Lower lobe of right lung (tissue), 2 donors: ENCODE data around the gene TBX4. TPM values are rescaled to one million over a fixed set of nuclear protein-coding genes. Genes with fewer than 3 reads are reported as not detected.
A peak's percentile ranks its signal among the peaks of the same experiment; 100 is the strongest.

Experiments
- ATAC-seq, 2 donors: fragments of 200-7000 bp; cut with Tn5 transposase; one replicate each; pipeline ENCODE4 v1.9.1; 2020 to 2022; ENCODE audit warnings: mild to moderate bottlenecking in 2 of 2, moderate library complexity in 2 of 2
- DNase-seq: peaks from one replicate; pipeline ENCODE4 v3.0.0-alpha.2; 2020
- H3K27ac ChIP-seq: fragments of 200-600 bp; one replicate; pipeline ENCODE4 v1.8.0; 2022
- H3K27me3 ChIP-seq: fragments of 200-600 bp; one replicate; pipeline ENCODE4 v1.8.0; 2022; ENCODE audit warnings: low read depth
- H3K36me3 ChIP-seq: fragments of 200-600 bp; one replicate; pipeline ENCODE4 v1.8.0; 2022; ENCODE audit warnings: mild to moderate bottlenecking
- H3K4me1 ChIP-seq: fragments of 200-600 bp; one replicate; pipeline ENCODE4 v1.8.0; 2022
- H3K4me3 ChIP-seq: fragments of 200-600 bp; one replicate; pipeline ENCODE4 v1.8.0; 2022; ENCODE audit warnings: mild to moderate bottlenecking
- H3K9me3 ChIP-seq: fragments of 200-600 bp; one replicate; pipeline ENCODE4 v1.8.0; 2022
- CTCF ChIP-seq: fragments of 200-600 bp; IDR thresholded peaks from one replicate; pipeline ENCODE4 v1.8.0; 2022; ENCODE audit warnings: antibody characterized with exemption, mild to moderate bottlenecking
- intact Hi-C: fragments of 100-400 bp; cut with DNase I; formaldehyde crosslinking; loops from one replicate; pipeline ENCODE4 v1.11.0; 2022
- total RNA-seq: library from RNA; stranded (reverse); fragmentation: NEBNext Ultra II Directional; extraction: Animal tissue kit (Norgen Biotek cat#: 25700); gene quantifications from one replicate; pipeline ENCODE4 v1.2.1, GENCODE V29; 2021
- donor health status: DM: no; HTN: yes; CAD: no; lungs with severe emphysema.

The TBX4 gene
- total RNA-seq, 1 donor from 2014 or later: 22.3 TPM

- Histone ChIP-seq H3K27me3 (no peaks in the 10 kb centered on the region), H3K36me3 (peaks cover 15% of the 10 kb centered on the region), H3K4me1 (no peaks in the 10 kb centered on the region), H3K9me3 (no peaks in the 10 kb centered on the region), H3K27ac (no peak overlapping the region), H3K4me3 (no peak overlapping the region)
- intact Hi-C loops: no loop called here
- ATAC-seq (no peak), DNase-seq (peak; percentile 30)
- no peak for TF ChIP-seq CTCF
Measured at GRCh38 chr17:61479493-61480413, 27.5 kb downstream of the TBX4 start.

- no peak overlapping the region for H3K4me3 ChIP-seq
- peaks cover 15% of the 10 kb centered on the region for H3K36me3 ChIP-seq
- no peaks in the 10 kb centered on the region for H3K27me3 ChIP-seq
- TF ChIP-seq CTCF: no peak
- no peak for ATAC-seq
- DNase-seq: peak; percentile 24
- no peaks in the 10 kb centered on the region for H3K9me3 ChIP-seq
- intact Hi-C loops: no loop called here
- H3K4me1 ChIP-seq: no peaks in the 10 kb centered on the region
- H3K27ac ChIP-seq: no peak overlapping the region
Measured at GRCh38 chr17:61480414-61480807, 28.2 kb downstream of the TBX4 start.

- peaks cover 15% of the 10 kb centered on the region for H3K36me3 ChIP-seq
- no peaks in the 10 kb centered on the region for H3K9me3 ChIP-seq
- H3K4me1 ChIP-seq: no peaks in the 10 kb centered on the region
- intact Hi-C loops: no loop called here
- ATAC-seq: no peak
- DNase-seq: peak; percentile 31
- TF ChIP-seq CTCF: no peak
- no peak overlapping the region for H3K27ac ChIP-seq
- H3K27me3 ChIP-seq: no peaks in the 10 kb centered on the region
- no peak overlapping the region for H3K4me3 ChIP-seq
Measured at GRCh38 chr17:61481421-61481820, 29.2 kb downstream of the TBX4 start.

- ATAC-seq (no peak), DNase-seq (no peak)
- Histone ChIP-seq H3K36me3 (peaks cover 15% of the 10 kb centered on the region), H3K27ac (peak overlapping the region; percentile 11), H3K27me3 (no peaks in the 10 kb centered on the region), H3K4me1 (no peaks in the 10 kb centered on the region), H3K4me3 (no peak overlapping the region), H3K9me3 (no peaks in the 10 kb centered on the region)
- intact Hi-C loops: no loop called here
- TF ChIP-seq CTCF: no peak
Measured at GRCh38 chr17:61482467-61482866, 30.2 kb downstream of the TBX4 start.

GRCh38 chr17:61483778-61484116 is 31.5 kb downstream of the TBX4 start:
- peaks cover 15% of the 10 kb centered on the region for H3K36me3 ChIP-seq
- H3K27ac ChIP-seq: no peak overlapping the region
- DNase-seq: no peak
- no peak for TF ChIP-seq CTCF
- intact Hi-C loops: no loop called here
- no peak for ATAC-seq
- no peaks in the 10 kb centered on the region for H3K4me1 ChIP-seq
- no peak overlapping the region for H3K4me3 ChIP-seq
- H3K9me3 ChIP-seq: no peaks in the 10 kb centered on the region
- no peaks in the 10 kb centered on the region for H3K27me3 ChIP-seq
